HG03039 (cell line): ENCODE results near the gene KEL.

ENCODE experiments used
- ATAC-seq: cut with Tn5 transposase; IDR thresholded peaks from one replicate; pipeline ENCODE4 v1.9.1; 2021; ENCODE audit warnings: mild to moderate bottlenecking, moderate library complexity; ENCODE audit not compliant: unreplicated experiment

KEL gene

GRCh38 chr7:142930126-142930730 lies 31.9 kb downstream of the KEL start:
- no peak for ATAC-seq

DNA sequence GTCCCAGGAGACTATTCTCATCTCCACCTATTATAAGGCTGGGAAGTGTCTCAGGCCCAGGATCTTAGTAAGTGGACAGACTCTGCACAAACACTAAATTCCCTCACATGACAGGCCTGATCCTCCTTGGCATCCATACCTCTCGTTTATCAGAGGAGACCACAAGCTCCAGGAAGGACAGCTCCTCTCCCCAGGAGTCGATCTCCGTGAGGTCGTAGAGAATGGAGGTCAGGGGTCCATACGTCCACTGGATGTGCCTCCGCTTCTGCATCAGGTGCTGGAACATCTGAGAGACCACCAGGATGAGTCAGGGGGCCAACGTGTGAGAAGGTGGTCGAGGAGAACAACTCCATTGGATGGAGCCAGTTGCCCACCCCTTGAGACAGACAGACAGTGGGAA lies 34.2 kb downstream of the KEL start:
- ATAC-seq: no peak

- ATAC-seq: no peak
Measured at GRCh38 chr7:142927085-142927745, 34.9 kb downstream of the KEL start.

DNA sequence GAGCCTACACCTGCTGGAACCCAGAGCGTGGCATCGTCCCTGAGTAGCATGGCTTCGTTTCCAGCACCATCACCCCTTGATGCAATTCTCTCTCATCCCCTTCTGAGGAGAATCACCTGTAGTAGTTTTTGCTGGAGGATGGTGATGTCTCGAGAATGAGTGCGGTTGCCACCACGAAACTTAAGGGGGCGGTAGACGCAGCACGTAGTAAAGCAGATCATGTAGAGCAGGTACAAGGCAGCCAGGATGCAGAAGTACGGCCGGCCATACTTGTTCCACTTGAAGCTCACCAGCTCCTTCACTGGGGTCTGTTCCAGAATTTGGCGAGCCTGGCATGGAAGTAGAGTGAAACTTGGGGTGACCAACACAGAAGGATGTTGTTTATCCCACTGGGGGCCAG lies 36.8 kb downstream of the KEL start:
- no peak for ATAC-seq

DNA sequence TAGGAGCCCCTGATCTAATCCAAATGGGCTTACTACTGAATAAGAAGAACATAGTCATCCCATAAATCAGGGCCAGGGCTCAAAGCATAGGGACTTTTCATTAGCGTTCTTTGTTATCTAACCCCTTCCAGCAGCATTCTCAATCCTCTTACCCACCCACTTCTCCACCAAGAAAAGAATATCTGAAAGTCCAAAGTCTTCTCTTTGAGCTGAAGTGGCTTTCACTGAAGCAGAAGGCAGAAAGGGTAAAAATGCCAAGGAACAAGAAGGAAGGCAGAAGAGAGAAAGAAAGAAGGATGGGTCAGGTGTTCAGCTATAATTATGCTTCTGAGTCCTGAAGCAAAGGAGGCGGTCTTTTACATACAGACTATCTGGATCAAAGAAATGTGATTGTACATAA lies 38.8 kb downstream of the KEL start:
- no peak for ATAC-seq

- ATAC-seq: no peak
Measured at GRCh38 chr7:142919656-142920055, 42.5 kb downstream of the KEL start.

DNA sequence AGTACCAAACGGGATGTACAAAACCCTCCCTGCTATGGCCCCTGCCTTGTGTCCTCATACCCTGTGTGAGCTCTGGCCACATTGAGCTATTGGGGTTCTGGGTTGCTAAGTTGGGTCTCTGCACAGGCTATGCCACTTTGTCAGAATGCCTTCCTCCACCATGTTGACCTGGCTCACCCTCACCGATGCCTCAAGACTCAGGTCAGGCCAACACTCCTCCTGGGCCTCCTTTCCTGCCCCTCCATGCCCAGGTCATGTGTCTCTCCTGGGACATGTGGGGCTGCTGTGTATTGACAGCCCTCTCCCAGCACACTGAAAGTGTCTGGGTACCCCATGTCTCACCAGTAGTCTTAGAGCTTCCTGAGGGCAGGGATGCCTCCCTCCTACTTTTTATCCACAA lies 43.3 kb downstream of the KEL start:
- ATAC-seq: no peak

GRCh38 chr7:142917447-142917846 lies 44.7 kb downstream of the KEL start:
- no peak for ATAC-seq

- no peak for ATAC-seq
Measured at GRCh38 chr7:142916508-142916907, 45.7 kb downstream of the KEL start.

- ATAC-seq: no peak
Measured at GRCh38 chr7:142915315-142915714, 46.8 kb downstream of the KEL start.

DNA sequence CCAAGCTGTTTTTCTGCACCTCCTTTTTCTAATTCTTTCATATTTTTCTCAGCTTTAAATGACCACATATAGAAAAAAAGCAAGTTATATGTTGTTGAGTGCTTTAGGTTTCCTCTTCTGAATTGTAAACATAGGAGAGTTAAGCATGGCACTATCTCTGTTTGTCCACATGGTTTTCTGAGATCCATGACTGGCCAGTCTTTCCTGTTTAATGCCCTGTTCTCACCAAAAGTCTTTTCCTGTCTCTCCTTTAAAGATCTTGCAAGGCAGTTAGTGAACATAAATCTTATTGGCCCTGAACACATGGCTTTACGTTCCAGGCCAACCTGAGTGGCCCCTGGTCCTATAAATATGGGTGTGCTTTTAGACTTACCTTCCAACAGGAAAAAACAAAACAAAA lies 48.0 kb downstream of the KEL start:
- ATAC-seq: no peak

- no peak for ATAC-seq
Measured at GRCh38 chr7:142913566-142913965, 48.6 kb downstream of the KEL start.

DNA sequence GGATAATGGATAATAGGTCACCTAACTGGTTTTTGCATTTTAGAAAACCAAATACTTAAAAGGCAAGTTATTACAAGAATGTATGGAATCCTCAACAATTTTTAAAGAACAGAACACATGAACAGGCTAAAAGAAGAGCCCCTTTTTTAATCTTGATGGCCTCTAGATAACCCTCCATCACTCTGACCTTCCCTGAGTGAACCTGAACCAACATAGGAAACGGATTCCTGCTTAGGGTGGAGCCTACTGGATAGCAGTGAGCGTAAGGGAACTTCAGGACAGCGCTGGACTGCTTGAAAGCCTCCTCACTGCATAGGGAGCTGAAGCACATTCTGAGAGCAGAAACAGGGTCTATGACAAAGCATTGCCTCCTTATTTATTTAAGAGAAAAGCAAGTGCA lies 49.1 kb downstream of the KEL start:
- ATAC-seq: no peak

DNA sequence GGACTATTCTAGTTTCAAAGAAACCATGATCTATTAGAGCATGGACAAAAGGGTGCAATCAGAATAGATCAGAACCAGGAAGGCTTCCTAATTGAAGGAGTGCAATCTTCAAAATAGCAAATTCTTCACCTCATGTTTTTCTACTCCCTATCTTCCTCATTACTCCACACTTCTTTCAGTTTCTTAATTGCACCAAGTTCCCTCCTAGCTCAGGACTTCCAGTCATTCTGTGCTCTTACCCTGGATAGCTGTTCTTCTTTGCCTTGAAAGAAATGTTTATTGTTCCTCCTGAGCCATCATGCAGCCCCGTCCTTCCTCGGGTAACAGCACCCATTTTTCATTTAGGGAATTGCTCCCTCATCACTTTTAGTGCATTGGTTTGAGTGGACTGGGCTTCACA lies 51.7 kb downstream of the KEL start:
- no peak for ATAC-seq

- ATAC-seq: no peak
Measured at GRCh38 chr7:142910031-142910433, 52.1 kb downstream of the KEL start.

GRCh38 chr7:142908921-142909890 lies 53.0 kb downstream of the KEL start:
- no peak for ATAC-seq

GRCh38 chr7:142908290-142908689 lies 53.9 kb downstream of the KEL start:
- no peak for ATAC-seq

GRCh38 chr7:142906643-142907042 lies 55.5 kb downstream of the KEL start:
- no peak for ATAC-seq

GRCh38 chr7:142905759-142906158 lies 56.4 kb downstream of the KEL start:
- ATAC-seq: no peak

DNA sequence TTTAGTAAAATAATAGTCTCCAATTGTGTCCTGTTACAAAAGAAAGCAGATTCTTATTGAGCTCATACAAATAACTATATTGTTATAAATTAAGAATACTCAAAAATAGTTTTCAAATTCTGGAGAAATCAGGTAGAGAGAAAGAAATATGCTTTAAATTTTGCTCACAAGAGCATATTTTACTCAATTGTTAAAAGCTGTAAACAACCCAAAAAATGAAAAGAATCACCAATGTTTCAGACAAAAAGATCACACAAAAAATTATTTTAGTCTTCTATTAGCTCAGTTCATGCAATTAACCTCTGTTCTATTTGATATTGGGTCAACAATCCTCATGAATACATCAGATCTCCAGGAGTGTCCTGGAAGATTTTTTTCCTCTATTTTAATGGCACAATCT lies 58.0 kb downstream of the KEL start:
- no peak for ATAC-seq

DNA sequence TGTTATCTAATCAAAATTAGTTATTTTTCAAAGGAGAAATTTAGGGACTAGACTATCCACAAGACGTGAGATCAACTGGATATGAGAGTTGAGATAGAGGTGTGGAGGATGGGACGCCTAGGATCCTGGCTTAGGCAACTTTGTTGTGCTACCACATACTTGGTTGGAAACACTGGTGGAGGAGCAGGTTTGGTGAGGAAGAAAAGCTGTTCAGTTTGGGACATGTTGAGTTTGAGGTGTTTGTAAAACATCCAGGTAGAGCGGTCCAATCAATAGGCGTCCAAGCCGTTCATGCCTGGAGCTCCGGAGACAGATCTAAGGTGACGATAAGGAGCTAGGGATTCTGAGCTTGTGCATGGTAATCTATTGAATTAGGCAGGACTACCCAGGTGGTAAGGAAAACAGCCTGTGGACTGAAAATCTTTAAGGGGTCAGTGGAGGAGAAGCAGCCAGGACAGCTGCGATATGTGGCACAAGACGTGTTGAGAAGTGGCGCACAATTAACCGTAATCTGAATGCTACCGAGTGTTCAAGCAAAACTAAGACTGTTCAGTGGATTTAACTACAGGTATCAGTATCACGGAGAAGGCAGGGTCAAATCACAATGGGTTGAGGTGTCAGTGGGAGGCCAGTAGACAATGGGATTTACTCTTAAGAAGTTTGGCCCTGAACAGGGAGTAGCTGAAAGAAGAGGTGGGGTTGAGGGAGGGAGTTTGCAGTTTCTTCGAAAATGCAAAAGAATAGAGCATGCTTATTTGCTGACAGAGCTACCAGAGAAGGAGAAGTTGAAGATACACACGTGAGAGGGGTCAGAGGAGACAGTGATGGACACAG lies 60.5 kb downstream of the KEL start:
- ATAC-seq: no peak
